IPS DF 6.9 (cell line): ENCODE data around the gene ACSF2.

Experiments
- DNase-seq: peaks from one replicate; pipeline ENCODE4 v3.0.0-alpha.2; 2013; ENCODE audit warnings: low read depth, low spot score
- H3K27ac ChIP-seq: one replicate; pipeline ENCODE4 v1.5.1; 2013; ENCODE audit warnings: low read length, control low read depth
- H3K27me3 ChIP-seq: 2 replicates; pipeline ENCODE4 v1.6.1; 2013; ENCODE audit warnings: mild to moderate bottlenecking, low read length; ENCODE audit not compliant: control insufficient read depth, insufficient read depth
- H3K36me3 ChIP-seq: 2 replicates; pipeline ENCODE4 v1.6.1; 2013; ENCODE audit warnings: low read length; ENCODE audit not compliant: control insufficient read depth, insufficient read depth
- H3K4me1 ChIP-seq: 2 replicates; pipeline ENCODE4 v1.6.1; 2013; ENCODE audit warnings: low read length; ENCODE audit not compliant: control insufficient read depth, insufficient read depth
- H3K4me3 ChIP-seq: 2 replicates; pipeline ENCODE4 v1.5.1; 2013; ENCODE audit warnings: mild to moderate bottlenecking, low read length
- H3K9me3 ChIP-seq: 2 replicates; pipeline ENCODE4 v1.6.1; 2013; ENCODE audit warnings: low read length, inconsistent platforms; ENCODE audit not compliant: control insufficient read depth, insufficient read depth
- WGBS: extraction: QIAGEN DNeasy Blood & Tissue Kit; methylation state at CpG from one replicate; pipeline ENCODE4 v1.1.7; 2013; ENCODE audit warnings: mixed read lengths, missing lambda C conversion rate; ENCODE audit not compliant: insufficient read length, insufficient coverage; 5-methylcytosine and 5-hydroxymethylcytosine counted together

The ACSF2 gene

GRCh38 chr17:50478391-50479381 is 52.7 kb downstream of the ACSF2 start, which contains the start of gene RSAD1:
RSAD1 (plus strand) TSS chr17:50478860; CDS start chr17:50478885, 25 bp downstream.
- H3K27ac ChIP-seq: no peak within 1 kb of the TSS
- no peak for DNase-seq
- H3K9me3 ChIP-seq: no peaks in the 10 kb centered on the region
- peaks cover 3% of the 10 kb centered on the region; the same call in 1 of the 2 replicates for H3K4me1 ChIP-seq
- peak within 1 kb of the TSS; percentile 78 for H3K4me3 ChIP-seq
- no CpG with 5 or more reads among the region's 75 CpGs for WGBS
- H3K36me3 ChIP-seq: peaks cover 3% of the 10 kb centered on the region; the same call in 1 of the 2 replicates
- no peaks in the 10 kb centered on the region for H3K27me3 ChIP-seq

GRCh38 chr17:50479522-50480141 is 53.6 kb downstream of the ACSF2 start:
- Histone ChIP-seq H3K4me3 (peak overlapping the region; percentile 78; the same call in 1 of the 2 replicates), H3K27ac (no peak overlapping the region), H3K9me3 (no peaks in the 10 kb centered on the region), H3K36me3 (peaks cover 9% of the 10 kb centered on the region), H3K4me1 (peaks cover 3% of the 10 kb centered on the region; the same call in 1 of the 2 replicates), H3K27me3 (no peaks in the 10 kb centered on the region)
- no peak for DNase-seq
- WGBS: no CpG with 5 or more reads among the region's 19 CpGs

- H3K4me3 ChIP-seq: no peak overlapping the region
- no peaks in the 10 kb centered on the region for H3K9me3 ChIP-seq
- H3K36me3 ChIP-seq: peaks cover 12% of the 10 kb centered on the region
- no peak for DNase-seq
- H3K27me3 ChIP-seq: no peaks in the 10 kb centered on the region
- WGBS: no CpG with 5 or more reads among the region's 7 CpGs
- H3K27ac ChIP-seq: no peak overlapping the region
- H3K4me1 ChIP-seq: peaks cover 3% of the 10 kb centered on the region; the same call in 1 of the 2 replicates
Measured at GRCh38 chr17:50480142-50480764, 54.2 kb downstream of the ACSF2 start.

- H3K36me3 ChIP-seq: peaks cover 12% of the 10 kb centered on the region
- H3K9me3 ChIP-seq: no peaks in the 10 kb centered on the region
- no peak for DNase-seq
- peaks cover 3% of the 10 kb centered on the region; the same call in 1 of the 2 replicates for H3K4me1 ChIP-seq
- H3K4me3 ChIP-seq: no peak overlapping the region
- no CpG with 5 or more reads among the region's 2 CpGs for WGBS
- no peaks in the 10 kb centered on the region for H3K27me3 ChIP-seq
- H3K27ac ChIP-seq: no peak overlapping the region
Measured at GRCh38 chr17:50480854-50481490, 55.0 kb downstream of the ACSF2 start.

- no peak for DNase-seq
- Histone ChIP-seq H3K27me3 (no peaks in the 10 kb centered on the region), H3K9me3 (no peaks in the 10 kb centered on the region), H3K36me3 (peaks cover 12% of the 10 kb centered on the region), H3K4me1 (peaks cover 2% of the 10 kb centered on the region; the same call in 1 of the 2 replicates), H3K4me3 (no peak overlapping the region), H3K27ac (no peak overlapping the region)
- no CpG with 5 or more reads among the region's 4 CpGs for WGBS
Measured at GRCh38 chr17:50481648-50482047, 55.6 kb downstream of the ACSF2 start.

GRCh38 chr17:50482110-50482509 is 56.1 kb downstream of the ACSF2 start:
- peaks cover 12% of the 10 kb centered on the region for H3K36me3 ChIP-seq
- H3K27me3 ChIP-seq: no peaks in the 10 kb centered on the region
- WGBS: no CpG with 5 or more reads among the region's 23 CpGs
- H3K9me3 ChIP-seq: no peaks in the 10 kb centered on the region
- H3K4me3 ChIP-seq: no peak overlapping the region
- DNase-seq: no peak
- H3K4me1 ChIP-seq: peaks cover 2% of the 10 kb centered on the region; the same call in 1 of the 2 replicates
- no peak overlapping the region for H3K27ac ChIP-seq

- Histone ChIP-seq H3K27me3 (no peaks in the 10 kb centered on the region), H3K4me1 (peaks cover 2% of the 10 kb centered on the region; the same call in 1 of the 2 replicates), H3K27ac (no peak overlapping the region), H3K4me3 (no peak overlapping the region), H3K9me3 (no peaks in the 10 kb centered on the region), H3K36me3 (peaks cover 12% of the 10 kb centered on the region)
- peak; percentile 75 for DNase-seq
- no CpG with 5 or more reads among the region's 7 CpGs for WGBS
Measured at GRCh38 chr17:50482516-50482915, 56.5 kb downstream of the ACSF2 start.

- H3K4me1 ChIP-seq: 0 out of 2 replicates have a peak, but pooled peaks cover 2% of the 10 kb centered on the region
Measured at GRCh38 chr17:50483266-50483665, 57.2 kb downstream of the ACSF2 start.

GRCh38 chr17:50484386-50485155 is 58.6 kb downstream of the ACSF2 start:
- DNase-seq: no peak
- H3K36me3 ChIP-seq: peaks cover 12% of the 10 kb centered on the region

More at GRCh38 chr17:50483266-50483665, 57.2 kb downstream of the ACSF2 start:
- DNase-seq: no peak
- WGBS: no CpG with 5 or more reads among the region's 5 CpGs
- Histone ChIP-seq H3K9me3 (no peaks in the 10 kb centered on the region), H3K4me3 (no peak overlapping the region), H3K27me3 (no peaks in the 10 kb centered on the region), H3K27ac (no peak overlapping the region), H3K36me3 (peaks cover 12% of the 10 kb centered on the region)

More at GRCh38 chr17:50484386-50485155, 58.6 kb downstream of the ACSF2 start:
- Histone ChIP-seq H3K4me1 (0 out of 2 replicates have a peak, but pooled peaks cover 2% of the 10 kb centered on the region), H3K27ac (no peak overlapping the region), H3K4me3 (no peak overlapping the region), H3K27me3 (no peaks in the 10 kb centered on the region), H3K9me3 (no peaks in the 10 kb centered on the region)
- no CpG with 5 or more reads among the region's 11 CpGs for WGBS
